Keratinocyte (primary cell): Measurements from ENCODE around the gene KHDRBS1.

ENCODE experiments used
- CTCF ChIP-seq, 3 experiments: IDR thresholded peaks in 1 of 3; conservative IDR thresholded peaks in 1 of 3; optimal IDR thresholded peaks in 1 of 3; 2 replicates in 2 of 3; 3 replicates in 1 of 3; pipeline versions ENCODE3 to v1.5.1; 2011; ENCODE audit warnings: low read length in 3 of 3, mild to moderate bottlenecking in 3 of 3, moderate library complexity in 2 of 3, control low read depth in 1 of 3, inconsistent platforms in 1 of 3; ENCODE audit not compliant: insufficient read depth in 2 of 3; ENCODE audit errors: extremely low read depth in 1 of 3
- EZH2 ChIP-seq: IDR thresholded peaks from one replicate; pipeline ENCODE4 v1.6.1; 2012; ENCODE audit warnings: inconsistent platforms, mild to moderate bottlenecking, low read length, moderate library complexity

GRCh38 chr1:32014199-32014947 lies 705 bp downstream of the KHDRBS1 start:
- TF ChIP-seq CTCF (optimal IDR thresholded peaks at IDR 0.05 in 1 of 3, IDR thresholded peaks at IDR 0.05 in 1 of 3, conservative IDR thresholded peaks at IDR 0.05 in 1 of 3; ENCODE audit: extremely low read depth in 1 of 3, insufficient read depth in 2 of 3, low read length in 3 of 3), result no peak
- no peak for TF ChIP-seq EZH2
